HL-60 (cell line): Measurements from ENCODE around the gene SDC1.

Source experiments
- GABPA ChIP-seq: IDR thresholded peaks from 2 replicates; pipeline ENCODE4 v1.6.1; 2012; ENCODE audit warnings: low read depth
- POLR2AphosphoS5 ChIP-seq: IDR thresholded peaks from 2 replicates; pipeline ENCODE4 v1.6.1; 2012; ENCODE audit warnings: low read depth
- TF ChIP-seq, protein P1 (sequence below): IDR thresholded peaks from one replicate; pipeline ENCODE4 v1.5.1; 2011; ENCODE audit warnings: low read length, control low read depth, inconsistent platforms; ENCODE audit not compliant: insufficient read depth
- TF ChIP-seq, protein P2 (sequence below): IDR thresholded peaks from 2 replicates; pipeline ENCODE4 v1.6.1; 2012; ENCODE audit warnings: low read depth; ENCODE audit not compliant: insufficient replicate concordance

GRCh38 chr2:20214566-20215182 is 10.3 kb downstream of the SDC1 start:
- no peak for TF ChIP-seq GABPA
- TF ChIP-seq, protein P1, sequence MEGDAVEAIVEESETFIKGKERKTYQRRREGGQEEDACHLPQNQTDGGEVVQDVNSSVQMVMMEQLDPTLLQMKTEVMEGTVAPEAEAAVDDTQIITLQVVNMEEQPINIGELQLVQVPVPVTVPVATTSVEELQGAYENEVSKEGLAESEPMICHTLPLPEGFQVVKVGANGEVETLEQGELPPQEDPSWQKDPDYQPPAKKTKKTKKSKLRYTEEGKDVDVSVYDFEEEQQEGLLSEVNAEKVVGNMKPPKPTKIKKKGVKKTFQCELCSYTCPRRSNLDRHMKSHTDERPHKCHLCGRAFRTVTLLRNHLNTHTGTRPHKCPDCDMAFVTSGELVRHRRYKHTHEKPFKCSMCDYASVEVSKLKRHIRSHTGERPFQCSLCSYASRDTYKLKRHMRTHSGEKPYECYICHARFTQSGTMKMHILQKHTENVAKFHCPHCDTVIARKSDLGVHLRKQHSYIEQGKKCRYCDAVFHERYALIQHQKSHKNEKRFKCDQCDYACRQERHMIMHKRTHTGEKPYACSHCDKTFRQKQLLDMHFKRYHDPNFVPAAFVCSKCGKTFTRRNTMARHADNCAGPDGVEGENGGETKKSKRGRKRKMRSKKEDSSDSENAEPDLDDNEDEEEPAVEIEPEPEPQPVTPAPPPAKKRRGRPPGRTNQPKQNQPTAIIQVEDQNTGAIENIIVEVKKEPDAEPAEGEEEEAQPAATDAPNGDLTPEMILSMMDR = no peak
- no peak for TF ChIP-seq POLR2AphosphoS5
- TF ChIP-seq, protein P2, sequence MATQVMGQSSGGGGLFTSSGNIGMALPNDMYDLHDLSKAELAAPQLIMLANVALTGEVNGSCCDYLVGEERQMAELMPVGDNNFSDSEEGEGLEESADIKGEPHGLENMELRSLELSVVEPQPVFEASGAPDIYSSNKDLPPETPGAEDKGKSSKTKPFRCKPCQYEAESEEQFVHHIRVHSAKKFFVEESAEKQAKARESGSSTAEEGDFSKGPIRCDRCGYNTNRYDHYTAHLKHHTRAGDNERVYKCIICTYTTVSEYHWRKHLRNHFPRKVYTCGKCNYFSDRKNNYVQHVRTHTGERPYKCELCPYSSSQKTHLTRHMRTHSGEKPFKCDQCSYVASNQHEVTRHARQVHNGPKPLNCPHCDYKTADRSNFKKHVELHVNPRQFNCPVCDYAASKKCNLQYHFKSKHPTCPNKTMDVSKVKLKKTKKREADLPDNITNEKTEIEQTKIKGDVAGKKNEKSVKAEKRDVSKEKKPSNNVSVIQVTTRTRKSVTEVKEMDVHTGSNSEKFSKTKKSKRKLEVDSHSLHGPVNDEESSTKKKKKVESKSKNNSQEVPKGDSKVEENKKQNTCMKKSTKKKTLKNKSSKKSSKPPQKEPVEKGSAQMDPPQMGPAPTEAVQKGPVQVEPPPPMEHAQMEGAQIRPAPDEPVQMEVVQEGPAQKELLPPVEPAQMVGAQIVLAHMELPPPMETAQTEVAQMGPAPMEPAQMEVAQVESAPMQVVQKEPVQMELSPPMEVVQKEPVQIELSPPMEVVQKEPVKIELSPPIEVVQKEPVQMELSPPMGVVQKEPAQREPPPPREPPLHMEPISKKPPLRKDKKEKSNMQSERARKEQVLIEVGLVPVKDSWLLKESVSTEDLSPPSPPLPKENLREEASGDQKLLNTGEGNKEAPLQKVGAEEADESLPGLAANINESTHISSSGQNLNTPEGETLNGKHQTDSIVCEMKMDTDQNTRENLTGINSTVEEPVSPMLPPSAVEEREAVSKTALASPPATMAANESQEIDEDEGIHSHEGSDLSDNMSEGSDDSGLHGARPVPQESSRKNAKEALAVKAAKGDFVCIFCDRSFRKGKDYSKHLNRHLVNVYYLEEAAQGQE = no peak
